SU-DHL-6 (cell line): ENCODE measurements around the gene FATE1.

Source experiments
- H2AFZ ChIP-seq: fragments of 200-600 bp; sonication (generic); 2 replicates; pipeline ENCODE4 v1.6.1; 2014; ENCODE audit warnings: low read depth, mild to moderate bottlenecking, moderate library complexity, mixed read lengths, antibody characterized with exemption, low read length; ENCODE audit not compliant: severe bottlenecking
- H3F3A ChIP-seq: fragments of 200-600 bp; shearing (Covaris generic); 2 replicates; pipeline ENCODE4 v1.6.0; 2016; ENCODE audit warnings: antibody characterized with exemption, mild to moderate bottlenecking; ENCODE audit not compliant: insufficient read depth
- H3K27ac ChIP-seq: fragments of 200-600 bp; sonication (generic); 2 replicates; pipeline ENCODE4 v1.5.1; 2016; ENCODE audit warnings: low read depth, mild to moderate bottlenecking, low read length, moderate library complexity, mixed read lengths
- H3K27me3 ChIP-seq: fragments of 200-600 bp; sonication (generic), shearing (Covaris generic); 2 replicates; pipeline ENCODE4 v1.6.0; 2014; ENCODE audit warnings: mild to moderate bottlenecking, low read length
- H3K36me3 ChIP-seq: fragments of 200-600 bp; sonication (generic); 2 replicates; pipeline ENCODE4 v1.6.1; 2014; ENCODE audit warnings: mild to moderate bottlenecking, low read length, mixed read lengths
- H3K4me2 ChIP-seq: fragments of 300-600, 200-600 bp; shearing (Covaris generic), sonication (generic); 2 replicates; pipeline ENCODE4 v1.6.0; 2014; ENCODE audit warnings: low read length, low read depth, mild to moderate bottlenecking; ENCODE audit not compliant: poor library complexity, severe bottlenecking
- H3K4me3 ChIP-seq: fragments of 200-600 bp; sonication (generic); 2 replicates; pipeline ENCODE4 v1.5.1; 2014; ENCODE audit warnings: antibody characterized with exemption, low read length, mild to moderate bottlenecking, mixed read lengths; ENCODE audit not compliant: insufficient read depth, poor library complexity, severe bottlenecking
- H3K79me2 ChIP-seq: fragments of 200-600 bp; sonication (generic); 2 replicates; pipeline ENCODE4 v1.6.1; 2014; ENCODE audit warnings: mild to moderate bottlenecking, low read length, moderate library complexity; ENCODE audit not compliant: insufficient read depth
- H3K9ac ChIP-seq: fragments of 200-600 bp; sonication (generic); 2 replicates; pipeline ENCODE4 v1.7.0; 2014; ENCODE audit warnings: mild to moderate bottlenecking, low read length
- H3K9me2 ChIP-seq: fragments of 200-600 bp; sonication (generic); replicated peaks from 2 replicates; pipeline ENCODE4 v1.6.1; 2014; ENCODE audit warnings: low read length; ENCODE audit not compliant: insufficient read depth
- H3K9me3 ChIP-seq: fragments of 200-600 bp; sonication (generic); 2 replicates; pipeline ENCODE4 v1.6.1; 2014; ENCODE audit warnings: low read length, mixed read lengths; ENCODE audit not compliant: insufficient read depth
- H4K20me1 ChIP-seq: fragments of 200-600 bp; sonication (generic); 2 replicates; pipeline ENCODE4 v1.6.1; 2014; ENCODE audit warnings: low read depth, mild to moderate bottlenecking, antibody characterized with exemption, low read length, moderate library complexity, mixed read lengths
- EZH2phosphoT487 ChIP-seq: fragments of 200-600 bp; sonication (generic), shearing (Covaris generic); conservative IDR thresholded peaks from 2 replicates; pipeline ENCODE4 v1.6.1; 2018; ENCODE audit warnings: mild to moderate bottlenecking, antibody characterized with exemption, low read length, moderate library complexity, mixed read lengths
- TF ChIP-seq, protein P1 (sequence below): fragments of 200-600 bp; sonication (generic); IDR thresholded peaks from one replicate; pipeline ENCODE4 v1.5.1; 2017; ENCODE audit warnings: antibody characterized with exemption, mild to moderate bottlenecking, low read length, moderate library complexity; ENCODE audit not compliant: insufficient read depth, poor library complexity, severe bottlenecking

Gene FATE1

DNA sequence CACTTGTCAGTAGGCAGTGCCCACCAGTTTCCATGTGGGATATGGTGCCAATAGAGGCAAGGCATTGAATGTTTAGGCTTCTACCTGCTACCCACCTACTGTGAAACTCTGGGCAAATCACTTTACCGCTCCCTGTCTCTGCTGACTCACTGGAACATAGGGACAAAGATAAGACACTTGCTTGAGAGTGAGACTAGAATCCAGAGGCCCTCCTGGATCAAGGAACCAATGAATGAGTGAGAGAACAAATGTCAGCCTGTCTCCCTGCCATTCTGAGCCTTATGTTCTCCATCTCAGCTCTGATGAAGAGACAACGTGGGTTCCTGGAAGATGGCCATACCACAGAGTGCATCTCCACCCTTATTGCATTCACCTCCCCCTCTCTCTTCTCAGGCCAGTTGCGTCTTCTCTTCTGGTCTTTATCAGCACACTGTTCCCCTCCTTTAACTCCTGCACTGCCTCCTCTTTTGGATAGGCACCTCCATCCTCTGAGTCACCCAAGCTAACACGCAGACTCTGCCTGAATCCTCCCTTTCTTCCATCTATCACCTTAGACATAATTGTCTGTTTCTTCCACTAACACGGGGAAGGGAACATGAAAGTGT is 35.9 kb upstream of the FATE1 start:
- H3K9ac ChIP-seq = no peak overlapping the region
- no peaks in the 10 kb centered on the region for H3F3A ChIP-seq
- no peak overlapping the region for H2AFZ ChIP-seq
- H3K27ac ChIP-seq = no peak overlapping the region
- TF ChIP-seq, protein P1, sequence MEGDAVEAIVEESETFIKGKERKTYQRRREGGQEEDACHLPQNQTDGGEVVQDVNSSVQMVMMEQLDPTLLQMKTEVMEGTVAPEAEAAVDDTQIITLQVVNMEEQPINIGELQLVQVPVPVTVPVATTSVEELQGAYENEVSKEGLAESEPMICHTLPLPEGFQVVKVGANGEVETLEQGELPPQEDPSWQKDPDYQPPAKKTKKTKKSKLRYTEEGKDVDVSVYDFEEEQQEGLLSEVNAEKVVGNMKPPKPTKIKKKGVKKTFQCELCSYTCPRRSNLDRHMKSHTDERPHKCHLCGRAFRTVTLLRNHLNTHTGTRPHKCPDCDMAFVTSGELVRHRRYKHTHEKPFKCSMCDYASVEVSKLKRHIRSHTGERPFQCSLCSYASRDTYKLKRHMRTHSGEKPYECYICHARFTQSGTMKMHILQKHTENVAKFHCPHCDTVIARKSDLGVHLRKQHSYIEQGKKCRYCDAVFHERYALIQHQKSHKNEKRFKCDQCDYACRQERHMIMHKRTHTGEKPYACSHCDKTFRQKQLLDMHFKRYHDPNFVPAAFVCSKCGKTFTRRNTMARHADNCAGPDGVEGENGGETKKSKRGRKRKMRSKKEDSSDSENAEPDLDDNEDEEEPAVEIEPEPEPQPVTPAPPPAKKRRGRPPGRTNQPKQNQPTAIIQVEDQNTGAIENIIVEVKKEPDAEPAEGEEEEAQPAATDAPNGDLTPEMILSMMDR = no peak
- TF ChIP-seq EZH2phosphoT487 = no peak
- no peaks in the 10 kb centered on the region for H3K9me2 ChIP-seq
- no peaks in the 10 kb centered on the region for H4K20me1 ChIP-seq
- no peaks in the 10 kb centered on the region for H3K36me3 ChIP-seq
- no peak overlapping the region for H3K4me3 ChIP-seq
- no peaks in the 10 kb centered on the region for H3K9me3 ChIP-seq
- H3K27me3 ChIP-seq = no peaks in the 10 kb centered on the region
- H3K4me2 ChIP-seq = no peak overlapping the region
- no peaks in the 10 kb centered on the region for H3K79me2 ChIP-seq

DNA sequence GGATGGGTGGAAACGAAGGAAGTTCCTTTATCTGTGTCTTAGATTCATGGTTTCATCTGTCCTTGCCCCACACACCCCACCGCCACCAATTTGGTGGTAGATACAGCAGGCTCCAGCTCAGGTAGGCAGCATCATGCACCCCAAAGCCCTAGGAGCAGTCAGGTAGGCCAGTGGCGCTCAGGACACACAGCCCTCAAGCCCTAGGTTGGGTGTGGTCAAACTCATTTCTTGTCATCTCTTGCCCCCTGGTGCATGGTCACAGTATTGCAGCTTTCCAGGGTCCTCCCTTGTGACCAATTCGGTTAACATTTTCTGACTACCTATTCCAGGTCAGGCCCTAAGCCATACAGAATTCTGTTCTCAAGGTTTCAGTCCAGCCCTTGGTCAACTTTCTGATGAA is 35.0 kb upstream of the FATE1 start:
- H3K36me3 ChIP-seq = no peaks in the 10 kb centered on the region
- TF ChIP-seq EZH2phosphoT487 = no peak
- TF ChIP-seq, protein P1 = peak; percentile 30
- H3K9me3 ChIP-seq = no peaks in the 10 kb centered on the region
- H2AFZ ChIP-seq = no peak overlapping the region
- H3K79me2 ChIP-seq = no peaks in the 10 kb centered on the region
- no peaks in the 10 kb centered on the region for H3K27me3 ChIP-seq
- H3K9me2 ChIP-seq = no peaks in the 10 kb centered on the region
- H3F3A ChIP-seq = no peaks in the 10 kb centered on the region
- H3K27ac ChIP-seq = no peak overlapping the region
- no peaks in the 10 kb centered on the region for H4K20me1 ChIP-seq
- H3K4me2 ChIP-seq = no peak overlapping the region
- H3K9ac ChIP-seq = no peak overlapping the region
- H3K4me3 ChIP-seq = no peak overlapping the region

DNA sequence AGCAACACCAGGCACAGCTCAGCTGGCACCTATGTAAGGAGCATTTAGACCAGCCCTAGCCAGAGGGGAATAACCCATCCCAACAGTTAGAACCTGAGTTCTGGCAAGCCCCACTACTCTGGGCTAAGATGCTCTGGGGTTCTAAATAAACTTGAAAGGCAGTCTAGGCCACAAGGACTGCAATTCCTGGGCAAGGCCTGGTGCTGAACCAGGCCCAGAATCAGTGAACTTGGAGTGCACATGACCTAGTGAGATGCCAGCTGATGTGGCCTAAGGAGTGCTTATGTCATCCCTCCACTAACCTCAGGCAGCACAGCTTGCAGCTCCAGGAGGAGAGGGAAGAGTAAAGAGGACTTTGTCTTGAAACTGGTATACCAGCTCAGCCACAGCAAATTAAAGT is 28.2 kb upstream of the FATE1 start:
- Histone ChIP-seq H3K27me3 (no peaks in the 10 kb centered on the region), H2AFZ (no peak overlapping the region), H3K9ac (no peak overlapping the region), H3K36me3 (no peaks in the 10 kb centered on the region), H4K20me1 (no peaks in the 10 kb centered on the region), H3K4me3 (no peak overlapping the region), H3K79me2 (no peaks in the 10 kb centered on the region), H3K9me3 (no peaks in the 10 kb centered on the region), H3K27ac (no peak overlapping the region), H3F3A (no peaks in the 10 kb centered on the region), H3K4me2 (no peak overlapping the region), H3K9me2 (no peaks in the 10 kb centered on the region)
- TF ChIP-seq, protein P1 = no peak
- no peak for TF ChIP-seq EZH2phosphoT487

- no peak overlapping the region for H3K4me2 ChIP-seq
- H3K4me3 ChIP-seq = no peak overlapping the region
- TF ChIP-seq EZH2phosphoT487 = no peak
- TF ChIP-seq, protein P1 = no peak
- H3K27me3 ChIP-seq = no peaks in the 10 kb centered on the region
- no peaks in the 10 kb centered on the region for H3F3A ChIP-seq
- no peak overlapping the region for H3K9ac ChIP-seq
- H2AFZ ChIP-seq = no peak overlapping the region
- H3K9me3 ChIP-seq = no peaks in the 10 kb centered on the region
- no peaks in the 10 kb centered on the region for H4K20me1 ChIP-seq
- no peaks in the 10 kb centered on the region for H3K36me3 ChIP-seq
- H3K9me2 ChIP-seq = no peaks in the 10 kb centered on the region
- no peaks in the 10 kb centered on the region for H3K79me2 ChIP-seq
- H3K27ac ChIP-seq = no peak overlapping the region
Observed at GRCh38 chrX:151688695-151689094, 27.1 kb upstream of the FATE1 start.
